CD4-positive, CD25-positive, alpha-beta regulatory T cell (primary cell): ENCODE data around the gene STK17B. TPM values are rescaled to one million over a fixed set of nuclear protein-coding genes. Genes with fewer than 3 reads are reported as not detected.

ENCODE experiments used
- ATAC-seq, 2 donors: fragments of 150-1000 bp; cut with Tn5 transposase; one replicate each; pipeline ENCODE4 v1.10.0; 2021; ENCODE audit warnings: low read depth in 2 of 2, moderate number of reproducible peaks in 2 of 2, moderate library complexity in 1 of 2
- DNase-seq, 3 donors: peaks; one replicate each; pipeline versions ENCODE4 v3.0.0 to v3.0.0-alpha.2; 2012 to 2022; ENCODE audit warnings: mixed read lengths in 1 of 3
- H3K27ac ChIP-seq: one replicate; pipeline ENCODE4 v1.7.0; 2013; ENCODE audit warnings: mild to moderate bottlenecking, low read length; ENCODE audit not compliant: insufficient read depth, poor library complexity, severe bottlenecking
- H3K27me3 ChIP-seq: one replicate; pipeline ENCODE4 v1.7.0; 2013; ENCODE audit warnings: low read length; ENCODE audit not compliant: control insufficient read depth, insufficient read depth
- H3K36me3 ChIP-seq: one replicate; pipeline ENCODE4 v1.7.0; 2013; ENCODE audit warnings: mild to moderate bottlenecking, low read length, moderate library complexity; ENCODE audit not compliant: control insufficient read depth, insufficient read depth
- H3K4me1 ChIP-seq: 2 replicates; pipeline ENCODE4 v1.7.0; 2013; ENCODE audit warnings: mild to moderate bottlenecking, low read length; ENCODE audit not compliant: insufficient read depth, control insufficient read depth, poor library complexity, severe bottlenecking
- H3K4me3 ChIP-seq: one replicate; pipeline ENCODE4 v1.7.0; 2013; ENCODE audit warnings: low read depth, mild to moderate bottlenecking, low read length, moderate library complexity
- H3K9me3 ChIP-seq, 2 experiments: 1 replicate in 1 of 2; 2 replicates in 1 of 2; pipeline ENCODE4 v1.7.0; 2013; ENCODE audit warnings: low read length in 2 of 2, mild to moderate bottlenecking in 1 of 2, moderate library complexity in 1 of 2; ENCODE audit not compliant: control insufficient read depth in 2 of 2
- H3K27ac Mint-ChIP-seq, 3 donors: one replicate each; pipeline ENCODE4 v1.8.0; 2020 to 2022; ENCODE audit warnings: mild to moderate bottlenecking in 3 of 3, mixed read lengths in 3 of 3, moderate library complexity in 2 of 3
- H3K27me3 Mint-ChIP-seq: one replicate; pipeline ENCODE4 v1.8.0; 2022; ENCODE audit warnings: mild to moderate bottlenecking, mixed read lengths
- H3K36me3 Mint-ChIP-seq: one replicate; pipeline ENCODE4 v1.8.0; 2020; ENCODE audit warnings: mixed read lengths
- H3K4me1 Mint-ChIP-seq, 4 donors: one replicate each; pipeline ENCODE4 v1.8.0; 2020 to 2022; ENCODE audit warnings: mixed read lengths in 4 of 4, mild to moderate bottlenecking in 1 of 4
- H3K4me3 Mint-ChIP-seq, 4 donors: one replicate each; pipeline ENCODE4 v1.8.0; 2020 to 2022; ENCODE audit warnings: mild to moderate bottlenecking in 4 of 4, mixed read lengths in 4 of 4, moderate library complexity in 3 of 4
- H3K9me3 Mint-ChIP-seq, 7 donors: one replicate each; pipeline ENCODE4 v1.8.0; 2020 to 2022; ENCODE audit warnings: mixed read lengths in 7 of 7, mild to moderate bottlenecking in 3 of 7, moderate library complexity in 2 of 7
- polyA plus RNA-seq, 4 donors: library from polyadenylated mRNA; unstranded; fragments of 300-500 nt; fragmentation: Illumina TruSeq; gene quantifications; one replicate each; pipeline ENCODE4 v1.2.3, GENCODE V29; 2021
- total RNA-seq: library from RNA; stranded (reverse); gene quantifications from one replicate; pipeline ENCODE4 v1.2.3, GENCODE V29; 2022

The STK17B gene
- total and polyA plus RNA-seq, 5 donors from 2014 or later: 97.1 to 542 (median 113) TPM

DNA sequence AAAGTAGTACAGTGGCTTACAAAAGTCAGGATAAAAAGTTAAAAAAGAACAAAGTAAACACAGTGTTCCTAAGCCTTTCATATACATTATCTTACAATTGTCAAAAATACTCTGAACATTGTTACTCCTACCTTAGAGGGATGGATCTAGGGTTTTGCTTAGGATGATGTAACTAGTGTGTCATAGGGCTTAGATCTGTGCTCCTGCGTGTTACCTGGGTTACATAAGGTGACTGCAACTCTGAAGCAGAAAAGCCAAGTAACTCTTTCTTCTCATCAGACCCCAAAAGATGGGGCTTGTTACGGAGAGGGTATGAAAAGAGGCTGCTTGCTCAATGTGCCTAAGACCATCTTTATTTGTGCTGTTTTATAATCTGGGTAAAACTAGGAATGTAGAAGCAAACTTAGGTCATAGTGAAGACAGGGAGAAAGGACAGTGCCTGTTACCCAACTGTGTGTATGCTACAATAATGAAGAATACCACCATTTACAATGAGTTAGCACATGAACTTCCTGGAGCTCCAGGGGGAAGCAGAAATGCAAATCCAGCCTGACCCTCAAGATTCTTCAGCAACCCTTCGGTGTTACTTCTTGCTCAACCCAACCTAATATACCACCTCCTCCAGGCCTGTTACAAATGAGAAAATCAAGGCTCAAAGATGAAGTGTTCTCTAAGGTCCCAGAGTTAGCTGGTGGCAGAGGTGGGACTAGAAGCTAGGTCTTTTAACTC is 42.0 kb upstream of the STK17B start:
- H3K27ac ChIP-seq: peak overlapping the region; percentile 6
- H3K4me3 ChIP-seq: no peak overlapping the region
- Mint-ChIP-seq H3K36me3 (peaks cover 4% of the 10 kb centered on the region), H3K4me3 (peak overlapping the region in 3 of 4 donors; percentile 11 to 94 (median 79)), H3K4me1 (peaks cover 30 to 88% (median 67%) of the 10 kb centered on the region in 4 donors), H3K9me3 (peaks cover 0 to 6% (median 0%) of the 10 kb centered on the region in 7 donors), H3K27me3 (no peaks in the 10 kb centered on the region), H3K27ac (peak overlapping the region; percentile 70 to 98 (median 98))
- ATAC-seq (no peak), DNase-seq (no peak)
- no peaks in the 10 kb centered on the region for H3K27me3 ChIP-seq
- no peaks in the 10 kb centered on the region for H3K36me3 ChIP-seq
- no peaks in the 10 kb centered on the region for H3K9me3 ChIP-seq
- peaks cover 51% of the 10 kb centered on the region for H3K4me1 ChIP-seq

DNA sequence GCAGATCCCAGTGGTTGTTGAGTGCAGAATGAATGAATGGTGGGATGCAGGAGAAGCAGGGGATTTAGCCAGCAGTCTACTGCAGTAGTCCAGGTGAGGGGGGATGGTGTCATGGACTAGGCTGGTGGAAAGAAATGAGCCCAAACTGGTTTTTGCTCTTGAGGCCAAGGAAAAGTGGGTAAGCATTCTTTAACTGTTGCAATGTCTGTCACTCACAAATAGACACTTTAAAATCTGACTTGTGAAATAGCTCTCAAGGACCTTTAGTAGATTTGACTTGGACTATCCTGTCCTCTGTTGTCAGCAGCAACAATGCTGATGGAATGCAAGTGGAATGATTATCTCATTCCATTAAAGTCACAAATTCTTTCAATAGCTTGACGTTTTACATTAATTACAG is 37.5 kb upstream of the STK17B start:
- Histone ChIP-seq H3K4me1 (peaks cover 43% of the 10 kb centered on the region), H3K27me3 (no peaks in the 10 kb centered on the region), H3K9me3 (no peaks in the 10 kb centered on the region), H3K27ac (no peak overlapping the region), H3K36me3 (no peaks in the 10 kb centered on the region), H3K4me3 (no peak overlapping the region)
- Mint-ChIP-seq H3K36me3 (peaks cover 4% of the 10 kb centered on the region), H3K4me3 (peak overlapping the region in 2 of 4 donors; percentile 60 to 80), H3K9me3 (peaks cover 0 to 6% (median 0%) of the 10 kb centered on the region in 7 donors), H3K4me1 (peaks cover 36 to 70% (median 58%) of the 10 kb centered on the region in 4 donors), H3K27me3 (no peaks in the 10 kb centered on the region), H3K27ac (peak overlapping the region; percentile 27 to 94 (median 90))
- DNase-seq: no peak
- no peak for ATAC-seq

DNA sequence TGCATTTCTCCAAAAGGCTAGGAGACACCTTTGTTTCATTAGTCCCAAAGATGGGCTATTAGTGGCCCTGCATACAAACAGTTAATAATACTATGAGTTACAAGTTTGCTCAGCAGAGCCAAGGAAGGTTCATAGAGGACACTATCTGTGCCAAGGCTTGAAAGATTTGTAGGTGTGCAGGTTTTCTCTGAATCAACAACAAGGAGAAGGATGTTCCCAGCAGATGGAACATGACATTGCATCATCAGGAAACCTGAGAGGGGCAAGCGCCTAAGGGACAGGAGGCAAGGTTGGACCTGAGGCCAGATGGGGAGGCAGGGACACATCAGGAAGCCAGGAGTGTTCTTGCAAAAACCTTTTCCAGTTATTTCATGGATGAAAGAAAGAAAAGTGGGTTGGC is 35.4 kb upstream of the STK17B start:
- no peaks in the 10 kb centered on the region for H3K36me3 ChIP-seq
- ATAC-seq: no peak
- no peak for DNase-seq
- Mint-ChIP-seq H3K9me3 (peaks cover 0 to 6% (median 0%) of the 10 kb centered on the region in 7 donors), H3K36me3 (peaks cover 4% of the 10 kb centered on the region), H3K27ac (peak overlapping the region in 2 of 3 donors; percentile 1 to 31), H3K27me3 (no peaks in the 10 kb centered on the region), H3K4me1 (peaks cover 37 to 61% (median 43%) of the 10 kb centered on the region in 4 donors), H3K4me3 (peak overlapping the region in 3 of 4 donors; percentile 18 to 29 (median 27))
- peaks cover 38% of the 10 kb centered on the region for H3K4me1 ChIP-seq
- H3K4me3 ChIP-seq: no peak overlapping the region
- H3K27me3 ChIP-seq: no peaks in the 10 kb centered on the region
- H3K9me3 ChIP-seq: no peaks in the 10 kb centered on the region
- H3K27ac ChIP-seq: no peak overlapping the region

DNA sequence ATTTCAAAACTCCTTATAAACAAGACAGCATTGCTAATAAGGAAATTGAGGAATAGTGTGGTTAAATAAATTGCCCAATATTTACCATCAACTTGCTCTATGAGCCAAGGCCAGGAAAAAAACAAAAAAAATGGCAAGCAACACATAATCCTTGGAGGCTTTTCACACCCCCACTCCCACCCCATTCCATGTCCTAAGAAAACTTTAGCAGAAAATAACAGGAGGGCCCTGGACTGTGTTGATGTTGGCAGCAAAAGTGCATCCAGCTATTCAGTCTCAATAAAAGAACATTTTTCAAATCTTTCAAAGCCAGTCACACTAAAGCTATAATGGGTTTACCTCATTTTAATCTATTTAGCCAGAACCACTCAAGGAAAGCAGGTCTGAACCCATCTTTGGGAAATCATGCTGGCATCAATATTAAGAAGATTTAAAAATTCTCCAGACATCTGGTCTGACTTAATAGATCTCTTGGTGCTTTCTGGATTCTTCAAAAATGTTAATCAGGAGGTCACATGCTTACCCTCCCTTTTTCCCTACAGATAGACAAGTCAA is 34.6 kb upstream of the STK17B start:
- Mint-ChIP-seq H3K36me3 (peaks cover 4% of the 10 kb centered on the region), H3K4me3 (peak overlapping the region in 1 of 4 donors; percentile 29), H3K4me1 (peaks cover 35 to 61% (median 43%) of the 10 kb centered on the region in 4 donors), H3K27ac (peak overlapping the region in 2 of 3 donors; percentile 31 to 32), H3K9me3 (peaks cover 0 to under 1% (median 0%) of the 10 kb centered on the region in 7 donors), H3K27me3 (no peaks in the 10 kb centered on the region)
- peaks cover 38% of the 10 kb centered on the region for H3K4me1 ChIP-seq
- DNase-seq: no peak
- no peak for ATAC-seq
- no peak overlapping the region for H3K27ac ChIP-seq
- H3K4me3 ChIP-seq: no peak overlapping the region
- H3K27me3 ChIP-seq: no peaks in the 10 kb centered on the region
- H3K36me3 ChIP-seq: no peaks in the 10 kb centered on the region
- H3K9me3 ChIP-seq: no peaks in the 10 kb centered on the region

DNA sequence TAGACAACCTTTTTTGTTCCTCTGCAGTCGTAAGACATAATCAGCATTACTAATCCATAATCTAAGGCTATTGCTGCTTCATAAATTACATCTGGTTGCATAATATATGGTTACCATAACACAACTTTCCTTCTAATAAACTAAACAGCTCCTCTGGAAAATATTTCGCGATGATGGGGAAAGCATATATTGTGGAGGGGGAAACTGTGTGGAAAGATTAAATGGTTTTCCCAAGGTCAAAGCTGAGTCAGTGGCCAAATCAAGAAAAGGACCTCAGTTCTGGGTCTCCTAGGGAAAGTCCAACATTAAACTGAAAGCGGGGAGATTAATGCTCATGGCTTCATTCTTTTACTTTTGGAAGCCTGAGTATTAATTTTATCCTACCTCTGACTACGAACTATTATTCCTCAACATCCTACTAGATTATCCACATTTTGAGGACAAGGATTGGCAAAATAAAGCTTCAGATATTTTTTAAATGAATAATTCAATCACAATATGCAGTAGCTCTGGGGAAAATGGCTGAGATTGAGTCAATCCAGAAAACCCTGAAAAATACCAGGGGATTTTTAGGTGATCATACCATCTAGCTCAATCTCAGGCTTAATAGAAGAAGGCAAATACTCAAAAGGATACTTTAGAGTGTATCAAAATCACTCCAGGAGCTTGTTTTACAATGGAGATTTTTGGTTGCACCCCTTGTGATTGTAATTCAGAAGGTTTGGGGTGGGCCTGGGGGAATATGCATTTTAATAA is 33.8 kb upstream of the STK17B start:
- no peaks in the 10 kb centered on the region for H3K27me3 ChIP-seq
- H3K36me3 ChIP-seq: no peaks in the 10 kb centered on the region
- ATAC-seq (no peak), DNase-seq (no peak)
- Mint-ChIP-seq H3K4me1 (peaks cover 39 to 65% (median 44%) of the 10 kb centered on the region in 4 donors), H3K27ac (peak overlapping the region in 1 of 3 donors; percentile 32), H3K9me3 (no peaks in the 10 kb centered on the region), H3K36me3 (peaks cover 4% of the 10 kb centered on the region), H3K4me3 (peak overlapping the region in 1 of 4 donors; percentile 29), H3K27me3 (no peaks in the 10 kb centered on the region)
- H3K4me1 ChIP-seq: peaks cover 35% of the 10 kb centered on the region
- no peak overlapping the region for H3K27ac ChIP-seq
- no peaks in the 10 kb centered on the region for H3K9me3 ChIP-seq
- H3K4me3 ChIP-seq: no peak overlapping the region

DNA sequence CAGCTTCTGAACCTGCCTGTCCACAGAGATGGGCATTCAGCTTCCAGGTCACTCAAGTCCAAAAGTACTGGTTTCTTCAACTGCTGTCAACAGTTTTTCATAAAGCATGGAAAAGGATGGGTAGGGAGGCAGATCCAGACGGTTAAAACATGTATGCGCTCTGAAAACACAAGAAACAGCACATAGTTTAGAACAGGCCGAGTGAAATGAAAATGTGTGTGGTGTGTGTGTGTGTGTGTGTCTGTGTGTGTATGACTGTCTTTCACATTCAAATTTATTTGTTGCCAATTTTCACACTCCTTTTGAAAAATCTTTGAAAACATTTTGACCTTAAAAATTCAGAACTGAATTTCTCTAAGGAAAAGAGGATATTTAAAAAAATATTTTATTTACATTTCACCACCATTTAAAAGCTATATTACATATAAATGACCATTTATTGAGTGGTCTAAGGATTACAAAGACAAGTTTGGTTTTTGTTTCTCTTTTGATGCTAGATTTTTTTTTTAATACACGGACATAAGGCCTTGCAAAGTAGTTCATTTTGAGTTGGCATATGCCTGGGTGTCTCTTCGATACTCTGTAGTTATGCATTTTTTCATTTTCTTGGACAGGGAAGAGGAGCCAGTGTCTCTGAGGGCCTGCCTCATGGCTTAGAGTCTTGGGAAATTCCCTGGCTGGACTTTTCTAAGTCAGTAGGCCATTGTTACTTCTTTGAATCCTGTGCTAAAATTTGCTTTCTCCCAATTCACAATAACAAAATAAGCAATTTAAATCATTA is 30.0 kb upstream of the STK17B start:
- peak overlapping the region; percentile 82 for H3K27ac ChIP-seq
- peak in 1 of 3 donors; percentile 53 for DNase-seq
- no peaks in the 10 kb centered on the region for H3K36me3 ChIP-seq
- H3K4me1 ChIP-seq: peaks cover 36% of the 10 kb centered on the region
- peak overlapping the region; percentile 87 for H3K4me3 ChIP-seq
- no peak for ATAC-seq
- Mint-ChIP-seq H3K4me1 (peaks cover 25 to 59% (median 37%) of the 10 kb centered on the region in 4 donors), H3K27me3 (no peaks in the 10 kb centered on the region), H3K27ac (peak overlapping the region; percentile 87 to 94 (median 91)), H3K36me3 (no peaks in the 10 kb centered on the region), H3K9me3 (no peaks in the 10 kb centered on the region), H3K4me3 (peak overlapping the region; percentile 60 to 89 (median 84))
- H3K9me3 ChIP-seq: no peaks in the 10 kb centered on the region
- no peaks in the 10 kb centered on the region for H3K27me3 ChIP-seq

DNA sequence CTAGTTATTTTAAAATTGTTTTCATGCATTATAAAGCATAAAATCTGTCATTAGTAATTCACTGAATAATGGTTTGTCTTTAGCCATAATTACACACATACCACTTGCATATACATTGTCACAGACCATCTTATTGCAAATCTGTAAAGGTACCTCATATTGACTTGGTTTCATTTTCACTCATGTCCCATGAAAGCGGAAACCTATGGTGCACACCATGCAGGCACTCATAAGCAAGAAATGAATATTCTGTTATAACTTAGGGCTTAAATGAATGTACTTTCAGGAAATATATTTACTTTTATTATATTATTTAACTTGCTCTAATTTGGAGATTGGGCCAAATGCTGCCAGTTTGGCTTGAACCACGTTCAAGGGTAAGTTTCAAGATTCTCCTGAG is 29.2 kb upstream of the STK17B start:
- H3K4me1 Mint-ChIP-seq: peaks cover 29 to 64% (median 43%) of the 10 kb centered on the region in 4 donors
- H3K9me3 Mint-ChIP-seq: no peaks in the 10 kb centered on the region
- Histone ChIP-seq H3K27me3 (no peaks in the 10 kb centered on the region), H3K27ac (peak overlapping the region; percentile 82), H3K36me3 (no peaks in the 10 kb centered on the region), H3K9me3 (no peaks in the 10 kb centered on the region), H3K4me1 (peaks cover 37% of the 10 kb centered on the region), H3K4me3 (peak overlapping the region; percentile 87)
- ATAC-seq: peak; percentile 95 to 96
- peak overlapping the region; percentile 87 to 94 (median 91) for H3K27ac Mint-ChIP-seq
- H3K27me3 Mint-ChIP-seq: no peaks in the 10 kb centered on the region
- no peaks in the 10 kb centered on the region for H3K36me3 Mint-ChIP-seq
- peak overlapping the region; percentile 80 to 91 (median 85) for H3K4me3 Mint-ChIP-seq
- peak; percentile 23 to 91 (median 58) for DNase-seq
